NT2/D1 (cell line): ENCODE results near the gene CSK.

ENCODE experiments used
- SUZ12 ChIP-seq: IDR thresholded peaks from 2 replicates; pipeline ENCODE4 v1.6.1; 2011; ENCODE audit not compliant: insufficient read length, insufficient read depth; ENCODE audit errors: extremely low read depth
- YY1 ChIP-seq: IDR thresholded peaks from 2 replicates; pipeline ENCODE4 v1.6.1; 2011; ENCODE audit not compliant: insufficient read length, insufficient read depth

DNA sequence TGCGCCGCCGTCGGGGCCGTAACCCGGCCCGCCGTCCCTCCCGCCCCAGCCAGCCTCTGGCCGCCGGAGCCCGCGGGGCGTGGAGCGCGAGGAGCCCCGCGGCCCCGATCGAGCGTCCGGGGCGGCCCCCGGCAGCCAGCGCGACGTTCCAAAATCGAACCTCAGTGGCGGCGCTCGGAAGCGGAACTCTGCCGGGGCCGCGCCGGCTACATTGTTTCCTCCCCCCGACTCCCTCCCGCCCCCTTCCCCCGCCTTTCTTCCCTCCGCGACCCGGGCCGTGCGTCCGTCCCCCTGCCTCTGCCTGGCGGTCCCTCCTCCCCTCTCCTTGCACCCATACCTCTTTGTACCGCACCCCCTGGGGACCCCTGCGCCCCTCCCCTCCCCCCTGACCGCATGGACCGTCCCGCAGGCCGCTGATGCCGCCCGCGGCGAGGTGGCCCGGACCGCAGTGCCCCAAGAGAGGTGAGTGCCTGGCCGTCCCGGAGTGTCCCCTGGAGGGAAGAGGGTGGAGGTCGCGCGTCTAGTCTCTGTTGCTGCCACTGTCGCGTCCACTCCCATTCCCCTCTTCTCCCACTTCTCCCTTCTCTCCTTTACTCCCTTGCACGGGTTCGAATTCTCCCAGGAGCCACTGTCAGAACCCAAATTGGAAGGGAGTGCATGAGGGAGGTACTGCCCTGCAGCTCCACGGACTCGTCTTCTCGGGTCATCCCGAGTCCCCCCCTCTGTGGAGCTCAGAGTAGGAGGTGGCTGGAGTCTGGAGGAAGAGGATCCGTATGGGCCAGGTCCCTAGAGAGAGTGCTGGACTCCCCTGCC is 585 bp downstream of the CSK start:
- TF ChIP-seq YY1 = no peak
- TF ChIP-seq SUZ12 = no peak
